Peyer's patch (tissue), 4 donors: ENCODE measurements around the gene TSHZ1.

Source experiments
- POLR2A ChIP-seq, 2 donors: fragments of 450-650 bp; IDR thresholded peaks; one replicate each; pipeline ENCODE4 v1.5.1; 2017; ENCODE audit warnings: antibody characterized with exemption in 2 of 2, mild to moderate bottlenecking in 2 of 2, moderate library complexity in 2 of 2
- TF ChIP-seq, protein P1 (sequence below), 6 experiments: fragments of 450-650 bp in 4 of 6; fragments of 200-600 bp in 2 of 6; sonication (generic) in 1 of 6; IDR thresholded peaks; one replicate each; pipeline ENCODE4 v1.5.1; 2017 to 2019; ENCODE audit warnings: antibody characterized with exemption in 6 of 6, mild to moderate bottlenecking in 3 of 6, moderate library complexity in 1 of 6

DNA sequence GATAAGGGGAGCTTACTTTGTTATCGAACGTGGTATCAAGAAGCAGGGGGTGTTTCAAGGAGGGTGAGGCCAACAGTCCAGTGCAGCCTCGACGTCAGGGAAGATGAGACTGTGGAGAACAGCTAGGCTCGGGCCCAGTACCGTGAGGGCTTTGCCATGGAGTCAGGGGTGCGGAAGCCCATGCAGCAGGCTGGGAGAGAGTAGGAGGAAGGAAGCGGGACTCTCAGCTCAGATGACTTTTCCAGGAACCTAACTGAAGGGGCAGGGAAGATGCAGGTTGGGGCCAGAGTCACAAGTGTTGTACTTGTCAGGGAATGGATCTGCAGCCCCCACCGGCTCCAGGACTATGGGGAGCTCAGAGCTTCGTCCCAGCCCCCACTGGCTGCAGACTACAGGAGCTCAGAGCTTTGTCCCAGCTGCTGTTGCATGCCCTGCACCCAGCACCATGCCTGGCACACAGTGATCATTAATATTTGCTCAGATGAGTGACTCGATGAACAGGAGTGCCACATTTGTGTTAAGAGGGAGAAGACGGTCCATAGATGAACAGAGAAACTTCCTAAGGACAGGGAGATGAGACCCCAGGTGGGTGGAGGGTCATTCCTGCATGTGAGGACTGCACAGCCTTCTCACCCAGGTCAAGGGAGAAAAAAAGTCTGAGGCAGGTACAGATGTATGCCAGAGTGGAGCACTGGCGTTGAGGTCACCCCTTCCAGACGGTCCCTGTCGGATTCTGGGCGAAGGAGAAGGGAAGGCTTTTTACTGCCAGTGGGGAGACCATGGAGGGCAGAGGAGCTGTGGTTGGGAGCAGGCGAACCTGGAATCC is 38.1 kb upstream of the TSHZ1 start:
- TF ChIP-seq POLR2A (IDR thresholded peaks at IDR 0.05), result no peak
- TF ChIP-seq, protein P1, sequence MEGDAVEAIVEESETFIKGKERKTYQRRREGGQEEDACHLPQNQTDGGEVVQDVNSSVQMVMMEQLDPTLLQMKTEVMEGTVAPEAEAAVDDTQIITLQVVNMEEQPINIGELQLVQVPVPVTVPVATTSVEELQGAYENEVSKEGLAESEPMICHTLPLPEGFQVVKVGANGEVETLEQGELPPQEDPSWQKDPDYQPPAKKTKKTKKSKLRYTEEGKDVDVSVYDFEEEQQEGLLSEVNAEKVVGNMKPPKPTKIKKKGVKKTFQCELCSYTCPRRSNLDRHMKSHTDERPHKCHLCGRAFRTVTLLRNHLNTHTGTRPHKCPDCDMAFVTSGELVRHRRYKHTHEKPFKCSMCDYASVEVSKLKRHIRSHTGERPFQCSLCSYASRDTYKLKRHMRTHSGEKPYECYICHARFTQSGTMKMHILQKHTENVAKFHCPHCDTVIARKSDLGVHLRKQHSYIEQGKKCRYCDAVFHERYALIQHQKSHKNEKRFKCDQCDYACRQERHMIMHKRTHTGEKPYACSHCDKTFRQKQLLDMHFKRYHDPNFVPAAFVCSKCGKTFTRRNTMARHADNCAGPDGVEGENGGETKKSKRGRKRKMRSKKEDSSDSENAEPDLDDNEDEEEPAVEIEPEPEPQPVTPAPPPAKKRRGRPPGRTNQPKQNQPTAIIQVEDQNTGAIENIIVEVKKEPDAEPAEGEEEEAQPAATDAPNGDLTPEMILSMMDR (IDR thresholded peaks at IDR 0.05), result no peak
